Fibroblast of lung (primary cell): ENCODE measurements around the gene ARHGAP10. TPM values are rescaled to one million over a fixed set of nuclear protein-coding genes. Genes with fewer than 3 reads are reported as not detected.

ENCODE experiments used
- DNase-seq, 2 donors: peaks; one replicate each; pipeline versions ENCODE4 v3.0.0 to v3.0.0-alpha.2; 2010; ENCODE audit warnings: low read depth in 2 of 2
- H2AFZ ChIP-seq: 2 replicates; pipeline ENCODE4 v1.5.1; 2012; ENCODE audit warnings: low read length, control low read depth, inconsistent platforms
- H3K27ac ChIP-seq: 2 replicates; pipeline ENCODE4 v1.5.1; 2011; ENCODE audit warnings: low read length, control low read depth; ENCODE audit not compliant: insufficient read depth
- H3K27me3 ChIP-seq: 2 replicates; pipeline ENCODE4 v1.5.1; 2011; ENCODE audit warnings: mild to moderate bottlenecking, low read length; ENCODE audit not compliant: control insufficient read depth, insufficient read depth
- H3K36me3 ChIP-seq: 2 replicates; pipeline ENCODE4 v1.5.1; 2011; ENCODE audit warnings: low read length; ENCODE audit not compliant: control insufficient read depth, insufficient read depth
- H3K4me1 ChIP-seq: 2 replicates; pipeline ENCODE4 v1.5.1; 2011; ENCODE audit warnings: low read length; ENCODE audit not compliant: control insufficient read depth, insufficient read depth; ENCODE audit errors: extremely low read depth
- H3K4me2 ChIP-seq: 2 replicates; pipeline ENCODE4 v1.5.1; 2011; ENCODE audit warnings: low read length, control low read depth; ENCODE audit not compliant: insufficient read depth; ENCODE audit errors: extremely low read depth
- H3K4me3 ChIP-seq, 4 experiments: fragments of 200-600 bp in 1 of 4; sonication (generic) in 1 of 4; replicated peaks in 1 of 4; 2 replicates each; pipeline ENCODE4 v1.5.1; 2011 to 2016; ENCODE audit warnings: low read length in 4 of 4, low read depth in 3 of 4, mild to moderate bottlenecking in 3 of 4, control low read depth in 2 of 4, inconsistent platforms in 1 of 4, mixed read lengths in 1 of 4; ENCODE audit not compliant: insufficient read depth in 1 of 4; ENCODE audit errors: control extremely low read depth in 1 of 4
- H3K79me2 ChIP-seq: 2 replicates; pipeline ENCODE4 v1.5.1; 2012; ENCODE audit warnings: mild to moderate bottlenecking, low read length, inconsistent platforms; ENCODE audit not compliant: control insufficient read depth, insufficient read depth
- H3K9ac ChIP-seq: 2 replicates; pipeline ENCODE4 v1.5.1; 2011; ENCODE audit warnings: mild to moderate bottlenecking, low read length, control low read depth; ENCODE audit not compliant: insufficient read depth
- H3K9me3 ChIP-seq: 2 replicates; pipeline ENCODE4 v1.5.1; 2012; ENCODE audit warnings: low read depth, low read length; ENCODE audit not compliant: control insufficient read depth, insufficient read depth
- H4K20me1 ChIP-seq: 2 replicates; pipeline ENCODE4 v1.5.1; 2011; ENCODE audit warnings: low read length; ENCODE audit not compliant: control insufficient read depth, insufficient read depth; ENCODE audit errors: extremely low read depth
- EZH2 ChIP-seq: IDR thresholded peaks from 2 replicates; pipeline ENCODE4 v1.5.1; 2012; ENCODE audit warnings: low read length, control low read depth, mild to moderate bottlenecking; ENCODE audit errors: missing control alignments
- polyA plus RNA-seq, 2 donors: library from polyadenylated mRNA; depleted of rRNA in 1 of 2; stranded (reverse) in 1 of 2; unstranded in 1 of 2; fragments of >200 nt; gene quantifications; 2 replicates each; pipeline ENCODE4 v1.2.1, GENCODE V29; 2011 to 2012; ENCODE audit warnings: missing spikeins in 1 of 2
- total RNA-seq: library from RNA; depleted of rRNA; stranded (reverse); fragments of >200 nt; gene quantifications from 2 replicates; pipeline ENCODE4 v1.2.1, GENCODE V29; 2014
- TF ChIP-seq, protein P1 (sequence below), 2 donors: IDR thresholded peaks in 1 of 2; conservative IDR thresholded peaks in 1 of 2; 1 replicate in 1 of 2; 2 replicates in 1 of 2; pipeline ENCODE4 v1.5.1; 2011 to 2012; ENCODE audit warnings: low read length in 2 of 2, control low read depth in 1 of 2, inconsistent platforms in 1 of 2, low read depth in 1 of 2, mild to moderate bottlenecking in 1 of 2

The ARHGAP10 gene
- total and polyA plus RNA-seq, 2 donors (not counting 1 experiment from before 2014, with no cell fraction given) = 21.6 to 35.8 TPM

DNA sequence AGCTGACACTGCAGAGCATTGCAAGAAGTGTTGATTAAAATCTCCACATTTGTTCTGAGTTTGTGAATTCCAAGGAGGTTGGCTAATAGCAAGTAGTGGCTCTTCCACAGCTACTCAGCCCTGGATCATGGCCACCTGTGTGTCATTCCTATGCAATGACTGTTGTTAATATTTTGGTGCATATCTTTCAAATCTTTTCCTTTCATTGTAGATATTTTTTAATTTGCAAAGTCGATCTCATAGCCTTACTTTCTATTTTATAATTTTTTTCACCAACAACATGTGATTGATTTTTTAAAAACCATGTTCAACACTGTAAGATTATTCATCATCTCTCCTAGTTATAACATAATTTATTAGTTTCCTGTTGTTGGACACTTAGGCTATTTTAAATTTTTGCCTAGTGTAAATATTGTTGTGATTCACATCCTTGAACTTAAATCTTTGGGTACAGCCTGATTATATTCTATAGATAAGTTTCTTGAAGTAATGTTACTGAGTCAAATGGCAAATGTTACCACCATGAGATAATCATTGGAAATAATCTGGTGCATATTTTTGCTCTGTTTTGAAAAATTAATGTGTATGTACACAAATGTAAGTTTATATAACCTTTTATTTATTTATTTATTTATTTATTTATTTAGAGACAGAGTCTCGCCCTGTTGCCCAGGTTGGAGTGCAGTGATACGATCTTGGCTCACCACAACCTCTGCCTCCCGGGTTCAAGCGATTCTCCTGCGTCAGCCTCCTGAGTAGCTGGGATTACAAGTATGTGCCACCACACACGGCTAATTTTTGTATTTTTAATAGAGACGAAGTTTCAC is 17.1 kb upstream of the ARHGAP10 start:
- no peaks in the 10 kb centered on the region for H3K27me3 ChIP-seq
- H3K36me3 ChIP-seq = no peaks in the 10 kb centered on the region
- no peak for TF ChIP-seq EZH2
- TF ChIP-seq, protein P1, sequence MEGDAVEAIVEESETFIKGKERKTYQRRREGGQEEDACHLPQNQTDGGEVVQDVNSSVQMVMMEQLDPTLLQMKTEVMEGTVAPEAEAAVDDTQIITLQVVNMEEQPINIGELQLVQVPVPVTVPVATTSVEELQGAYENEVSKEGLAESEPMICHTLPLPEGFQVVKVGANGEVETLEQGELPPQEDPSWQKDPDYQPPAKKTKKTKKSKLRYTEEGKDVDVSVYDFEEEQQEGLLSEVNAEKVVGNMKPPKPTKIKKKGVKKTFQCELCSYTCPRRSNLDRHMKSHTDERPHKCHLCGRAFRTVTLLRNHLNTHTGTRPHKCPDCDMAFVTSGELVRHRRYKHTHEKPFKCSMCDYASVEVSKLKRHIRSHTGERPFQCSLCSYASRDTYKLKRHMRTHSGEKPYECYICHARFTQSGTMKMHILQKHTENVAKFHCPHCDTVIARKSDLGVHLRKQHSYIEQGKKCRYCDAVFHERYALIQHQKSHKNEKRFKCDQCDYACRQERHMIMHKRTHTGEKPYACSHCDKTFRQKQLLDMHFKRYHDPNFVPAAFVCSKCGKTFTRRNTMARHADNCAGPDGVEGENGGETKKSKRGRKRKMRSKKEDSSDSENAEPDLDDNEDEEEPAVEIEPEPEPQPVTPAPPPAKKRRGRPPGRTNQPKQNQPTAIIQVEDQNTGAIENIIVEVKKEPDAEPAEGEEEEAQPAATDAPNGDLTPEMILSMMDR (conservative IDR thresholded peaks at IDR 0.05 in 1 of 2, IDR thresholded peaks at IDR 0.05 in 1 of 2; ENCODE audit: low read depth in 1 of 2, low read length in 2 of 2) = no peak
- no peaks in the 10 kb centered on the region for H3K79me2 ChIP-seq
- H3K9me3 ChIP-seq = no peaks in the 10 kb centered on the region
- H3K27ac ChIP-seq = no peak overlapping the region
- no peaks in the 10 kb centered on the region for H4K20me1 ChIP-seq
- H3K4me1 ChIP-seq = peaks cover 3% of the 10 kb centered on the region
- peak; percentile 87 to 93 for DNase-seq
- peak overlapping the region; percentile 40 for H3K4me2 ChIP-seq
- H2AFZ ChIP-seq = no peak overlapping the region
- no peak overlapping the region for H3K4me3 ChIP-seq
- no peak overlapping the region for H3K9ac ChIP-seq

DNA sequence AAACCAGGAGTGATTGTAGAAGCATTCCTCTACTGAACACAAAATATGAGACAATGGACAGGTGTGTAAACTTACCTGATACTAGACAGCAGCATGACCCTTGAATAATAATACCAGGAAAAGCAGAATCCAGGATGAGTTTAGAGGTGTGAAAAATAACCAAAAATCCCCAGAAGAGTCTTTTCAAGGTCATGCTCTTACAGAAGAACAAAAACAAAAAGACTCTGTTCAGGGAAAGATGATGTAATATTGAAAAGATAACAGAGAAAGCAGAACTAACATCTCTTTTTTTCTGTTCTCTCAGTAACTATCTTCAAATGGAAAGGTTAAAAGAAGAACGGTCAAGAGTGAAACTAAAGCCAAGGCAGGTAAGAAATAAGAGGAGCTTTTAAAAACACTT is 14.0 kb upstream of the ARHGAP10 start:
- Histone ChIP-seq H3K9ac (no peak overlapping the region), H3K27me3 (no peaks in the 10 kb centered on the region), H3K36me3 (no peaks in the 10 kb centered on the region), H3K9me3 (no peaks in the 10 kb centered on the region), H3K79me2 (no peaks in the 10 kb centered on the region), H4K20me1 (no peaks in the 10 kb centered on the region), H2AFZ (no peak overlapping the region), H3K27ac (no peak overlapping the region), H3K4me3 (no peak overlapping the region), H3K4me2 (no peak overlapping the region), H3K4me1 (peaks cover 3% of the 10 kb centered on the region)
- no peak for TF ChIP-seq EZH2
- TF ChIP-seq, protein P1 (conservative IDR thresholded peaks at IDR 0.05 in 1 of 2, IDR thresholded peaks at IDR 0.05 in 1 of 2; ENCODE audit: low read depth in 1 of 2, low read length in 2 of 2) = no peak
- no peak for DNase-seq

DNA sequence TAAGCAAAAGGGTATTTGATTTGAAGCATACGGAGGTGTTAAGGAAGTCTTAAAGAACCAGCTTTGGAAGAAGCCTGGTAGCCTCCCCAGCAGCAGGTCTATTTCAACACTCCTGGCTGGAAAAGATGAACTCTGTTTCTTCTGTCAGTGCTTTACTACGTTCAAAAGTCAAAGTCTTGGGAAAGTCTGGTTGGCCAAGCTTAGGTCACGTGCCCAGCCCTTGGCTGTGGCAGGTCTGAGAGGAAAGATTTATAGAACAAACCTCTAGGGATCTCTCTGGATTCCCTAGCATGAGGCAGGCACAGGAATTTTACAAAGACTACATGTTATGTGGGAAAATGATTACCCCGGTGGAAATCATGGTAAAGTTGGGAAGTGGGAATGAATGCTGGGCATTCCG is 8.6 kb upstream of the ARHGAP10 start:
- Histone ChIP-seq H3K4me1 (no peaks in the 10 kb centered on the region), H3K36me3 (no peaks in the 10 kb centered on the region), H3K4me2 (no peak overlapping the region), H3K4me3 (no peak overlapping the region), H2AFZ (no peak overlapping the region), H3K27me3 (no peaks in the 10 kb centered on the region), H3K9ac (no peak overlapping the region), H3K79me2 (no peaks in the 10 kb centered on the region), H3K27ac (no peak overlapping the region), H4K20me1 (no peaks in the 10 kb centered on the region), H3K9me3 (no peaks in the 10 kb centered on the region)
- TF ChIP-seq, protein P1 (conservative IDR thresholded peaks at IDR 0.05 in 1 of 2, IDR thresholded peaks at IDR 0.05 in 1 of 2; ENCODE audit: low read depth in 1 of 2, low read length in 2 of 2) = no peak
- TF ChIP-seq EZH2 = no peak
- DNase-seq = peak in 1 of 2 donors; percentile 39
